K562 (cell line): ENCODE data around the gene CYP2D6.

Experiments used
- CHD2 ChIP-seq: IDR thresholded peaks from 2 replicates; pipeline ENCODE4 v1.6.1; 2011; ENCODE audit warnings: low read depth, low read length
- MCM5 ChIP-seq: fragments of 450-650 bp; IDR thresholded peaks from 2 replicates; pipeline ENCODE4 v1.6.1; 2016; ENCODE audit warnings: low read depth
- MXI1 ChIP-seq: IDR thresholded peaks from 2 replicates; pipeline ENCODE4 v1.6.1; 2011; ENCODE audit warnings: low read depth, mild to moderate bottlenecking, improper control_type of control experiment, low read length
- POLR2A ChIP-seq: fragments of 450-650 bp; conservative IDR thresholded peaks from 2 replicates; pipeline ENCODE4 v1.6.1; 2016
- SMARCC2 ChIP-seq: fragments of 450-650 bp; IDR thresholded peaks from 2 replicates; pipeline ENCODE4 v1.6.1; 2017; ENCODE audit warnings: antibody characterized with exemption, moderate library complexity, mild to moderate bottlenecking, low read depth
- YY1 ChIP-seq, 3 experiments: IDR thresholded peaks; 2 replicates each; pipeline ENCODE4 v1.6.1; 2011; ENCODE audit warnings: low read length in 2 of 3, mild to moderate bottlenecking in 2 of 3, moderate library complexity in 2 of 3, borderline replicate concordance in 1 of 3, control low read depth in 1 of 3, low read depth in 1 of 3; ENCODE audit not compliant: insufficient read depth in 3 of 3, insufficient replicate concordance in 2 of 3, control insufficient read depth in 1 of 3, insufficient read length in 1 of 3; ENCODE audit errors: extremely low read depth in 1 of 3
- ZBED1 ChIP-seq: IDR thresholded peaks from 2 replicates; pipeline ENCODE4 v1.6.1; 2014
- ZNF274 ChIP-seq: IDR thresholded peaks from 2 replicates; pipeline ENCODE4 v1.6.1; 2011; ENCODE audit warnings: low read depth, mild to moderate bottlenecking, low read length, moderate library complexity, borderline replicate concordance
- TF ChIP-seq, protein P1 (sequence below): sonication (generic); formaldehyde crosslinking; IDR thresholded peaks from 2 replicates; pipeline ENCODE4 v1.8.0; 2023; ENCODE audit warnings: missing genetic modification reagents, mild to moderate bottlenecking, borderline replicate concordance

DNA sequence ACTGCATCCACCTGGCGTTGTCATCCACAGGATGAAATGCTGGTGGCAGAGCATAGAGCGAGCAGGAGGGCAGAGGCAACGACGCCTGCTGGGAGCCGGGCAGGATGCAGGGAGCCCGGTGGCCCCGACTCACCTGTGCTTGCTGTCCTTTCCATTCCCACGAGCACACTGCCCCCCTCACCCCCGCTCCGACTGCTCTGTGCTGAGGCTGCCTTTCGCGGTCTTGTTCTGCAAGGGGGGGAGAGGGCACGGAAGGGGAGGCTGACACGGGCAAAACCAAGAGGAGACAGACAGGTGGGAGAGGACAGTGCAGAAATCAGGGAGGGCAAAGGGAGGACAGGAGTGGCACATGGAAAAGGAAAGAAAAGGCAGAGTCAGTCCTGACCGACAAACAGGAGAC lies 37.9 kb upstream of the CYP2D6 start:
- TF ChIP-seq, protein P1, sequence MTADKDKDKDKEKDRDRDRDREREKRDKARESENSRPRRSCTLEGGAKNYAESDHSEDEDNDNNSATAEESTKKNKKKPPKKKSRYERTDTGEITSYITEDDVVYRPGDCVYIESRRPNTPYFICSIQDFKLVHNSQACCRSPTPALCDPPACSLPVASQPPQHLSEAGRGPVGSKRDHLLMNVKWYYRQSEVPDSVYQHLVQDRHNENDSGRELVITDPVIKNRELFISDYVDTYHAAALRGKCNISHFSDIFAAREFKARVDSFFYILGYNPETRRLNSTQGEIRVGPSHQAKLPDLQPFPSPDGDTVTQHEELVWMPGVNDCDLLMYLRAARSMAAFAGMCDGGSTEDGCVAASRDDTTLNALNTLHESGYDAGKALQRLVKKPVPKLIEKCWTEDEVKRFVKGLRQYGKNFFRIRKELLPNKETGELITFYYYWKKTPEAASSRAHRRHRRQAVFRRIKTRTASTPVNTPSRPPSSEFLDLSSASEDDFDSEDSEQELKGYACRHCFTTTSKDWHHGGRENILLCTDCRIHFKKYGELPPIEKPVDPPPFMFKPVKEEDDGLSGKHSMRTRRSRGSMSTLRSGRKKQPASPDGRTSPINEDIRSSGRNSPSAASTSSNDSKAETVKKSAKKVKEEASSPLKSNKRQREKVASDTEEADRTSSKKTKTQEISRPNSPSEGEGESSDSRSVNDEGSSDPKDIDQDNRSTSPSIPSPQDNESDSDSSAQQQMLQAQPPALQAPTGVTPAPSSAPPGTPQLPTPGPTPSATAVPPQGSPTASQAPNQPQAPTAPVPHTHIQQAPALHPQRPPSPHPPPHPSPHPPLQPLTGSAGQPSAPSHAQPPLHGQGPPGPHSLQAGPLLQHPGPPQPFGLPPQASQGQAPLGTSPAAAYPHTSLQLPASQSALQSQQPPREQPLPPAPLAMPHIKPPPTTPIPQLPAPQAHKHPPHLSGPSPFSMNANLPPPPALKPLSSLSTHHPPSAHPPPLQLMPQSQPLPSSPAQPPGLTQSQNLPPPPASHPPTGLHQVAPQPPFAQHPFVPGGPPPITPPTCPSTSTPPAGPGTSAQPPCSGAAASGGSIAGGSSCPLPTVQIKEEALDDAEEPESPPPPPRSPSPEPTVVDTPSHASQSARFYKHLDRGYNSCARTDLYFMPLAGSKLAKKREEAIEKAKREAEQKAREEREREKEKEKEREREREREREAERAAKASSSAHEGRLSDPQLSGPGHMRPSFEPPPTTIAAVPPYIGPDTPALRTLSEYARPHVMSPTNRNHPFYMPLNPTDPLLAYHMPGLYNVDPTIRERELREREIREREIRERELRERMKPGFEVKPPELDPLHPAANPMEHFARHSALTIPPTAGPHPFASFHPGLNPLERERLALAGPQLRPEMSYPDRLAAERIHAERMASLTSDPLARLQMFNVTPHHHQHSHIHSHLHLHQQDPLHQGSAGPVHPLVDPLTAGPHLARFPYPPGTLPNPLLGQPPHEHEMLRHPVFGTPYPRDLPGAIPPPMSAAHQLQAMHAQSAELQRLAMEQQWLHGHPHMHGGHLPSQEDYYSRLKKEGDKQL, result no peak
- TF ChIP-seq MXI1 (no peak), MCM5 (no peak), SMARCC2 (no peak), POLR2A (no peak), CHD2 (no peak), ZBED1 (no peak), ZNF274 (no peak), YY1 (IDR thresholded peaks at IDR 0.05; ENCODE audit: borderline replicate concordance in 1 of 3, control insufficient read depth in 1 of 3, extremely low read depth in 1 of 3, insufficient read depth in 3 of 3, insufficient read length in 1 of 3, insufficient replicate concordance in 2 of 3, low read depth in 1 of 3, low read length in 2 of 3) (no peak)
